CD4-positive, alpha-beta T cell (primary cell): ENCODE measurements around the gene WDR91. TPM values are rescaled to one million over a fixed set of nuclear protein-coding genes. Genes with fewer than 3 reads are reported as not detected.

ENCODE experiments used
- ATAC-seq: fragments of 200-7000 bp; cut with Tn5 transposase; one replicate; pipeline ENCODE4 v1.10.0; 2022; ENCODE audit warnings: mild to moderate bottlenecking; ENCODE audit not compliant: poor library complexity
- CTCF ChIA-PET: fragments of 350-600 bp; sonication (Branson Sonifier 250); formaldehyde crosslinking; loops from one replicate; lab custom pipeline; 2021; ENCODE audit warnings: antibody characterized with exemption, inconsistent platforms; lab: Charles Lee
- POLR2A ChIA-PET: fragments of 350-600 bp; sonication (Branson Sonifier 250); formaldehyde crosslinking; loops from one replicate; lab custom pipeline; 2021; ENCODE audit warnings: antibody characterized with exemption, inconsistent platforms; lab: Charles Lee
- DNase-seq, 14 experiments: peaks; one replicate each; pipeline ENCODE4 v3.0.0-alpha.2; 2013 to 2020; ENCODE audit warnings: mixed read lengths in 2 of 14
- H3K27ac ChIP-seq, 2 donors: one replicate each; pipeline versions ENCODE4 v1.5.1 to v1.7.0; 2013; ENCODE audit warnings: low read length in 2 of 2, low read depth in 1 of 2, mild to moderate bottlenecking in 1 of 2
- H3K27me3 ChIP-seq, 2 experiments: 1 replicate in 1 of 2; 2 replicates in 1 of 2; pipeline versions ENCODE4 v1.6.1 to v1.7.0; 2013; ENCODE audit warnings: low read length in 2 of 2, control low read depth in 1 of 2, mild to moderate bottlenecking in 1 of 2, moderate library complexity in 1 of 2; ENCODE audit not compliant: insufficient read depth in 2 of 2, control insufficient read depth in 1 of 2
- H3K36me3 ChIP-seq: one replicate; pipeline ENCODE4 v1.6.1; 2013; ENCODE audit warnings: low read length, control low read depth; ENCODE audit not compliant: insufficient read depth
- H3K4me1 ChIP-seq: one replicate; pipeline ENCODE4 v1.6.1; 2013; ENCODE audit warnings: low read length, control low read depth; ENCODE audit not compliant: insufficient read depth
- H3K4me3 ChIP-seq: one replicate; pipeline ENCODE4 v1.5.1; 2013; ENCODE audit warnings: mild to moderate bottlenecking, low read length, moderate library complexity
- H3K9me3 ChIP-seq, 2 experiments: 1 replicate in 1 of 2; 2 replicates in 1 of 2; pipeline versions ENCODE4 v1.6.1 to v1.7.0; 2013; ENCODE audit warnings: low read length in 2 of 2, mild to moderate bottlenecking in 2 of 2, control low read depth in 1 of 2, moderate library complexity in 1 of 2; ENCODE audit not compliant: control insufficient read depth in 1 of 2, insufficient read depth in 1 of 2
- H3K27ac Mint-ChIP-seq: one replicate; pipeline ENCODE4 v1.8.0; 2020; ENCODE audit warnings: mixed read lengths
- H3K27me3 Mint-ChIP-seq: one replicate; pipeline ENCODE4 v1.8.0; 2021; ENCODE audit warnings: mixed read lengths
- H3K36me3 Mint-ChIP-seq: one replicate; pipeline ENCODE4 v1.8.0; 2021; ENCODE audit warnings: low read depth, mixed read lengths
- H3K4me1 Mint-ChIP-seq: one replicate; pipeline ENCODE4 v1.8.0; 2021; ENCODE audit warnings: low read depth, mixed read lengths
- H3K4me3 Mint-ChIP-seq: one replicate; pipeline ENCODE4 v1.8.0; 2020; ENCODE audit warnings: mild to moderate bottlenecking, mixed read lengths
- H3K9me3 Mint-ChIP-seq: one replicate; pipeline ENCODE4 v1.8.0; 2020; ENCODE audit warnings: mixed read lengths
- CTCF ChIP-seq: fragments of 200-600 bp; IDR thresholded peaks from one replicate; pipeline ENCODE4 v1.8.0; 2022; ENCODE audit warnings: antibody characterized with exemption, mild to moderate bottlenecking
- intact Hi-C, 2 experiments: fragments of 100-400 bp; cut with DNase I in 1 of 2; cut with micrococcal nuclease in 1 of 2; formaldehyde crosslinking; loops; one replicate each; pipeline versions ENCODE4 v1.15.1 to v1.9.0; 2023 to 2025; cut with DNase I, micrococcal nuclease
- total RNA-seq, 174 experiments: library from RNA in 2 of 174; stranded (reverse) in 2 of 174; gene quantifications; one replicate each; pipeline ENCODE4 v1.2.3 and lab custom pipeline; 2021 to 2026

The WDR91 gene
- total RNA-seq, 2 experiments from 2014 or later, result 39.9 to 41.7 TPM

GRCh38 chr7:135169141-135169963, 42.0 kb downstream of the WDR91 start:
- no peaks in the 10 kb centered on the region for H3K9me3 Mint-ChIP-seq
- no peak for TF ChIP-seq CTCF
- DNase-seq (peak in 12 of 14 experiments; percentile 33 to 80 (median 56)), ATAC-seq (peak; percentile 31)
- H3K27me3 Mint-ChIP-seq, result no peaks in the 10 kb centered on the region
- no peaks in the 10 kb centered on the region for H3K27me3 ChIP-seq
- peaks cover 56% of the 10 kb centered on the region for H3K36me3 Mint-ChIP-seq
- CTCF ChIA-PET, result interaction anchor here (0.5 to 3.8 kb wide), 9 partner anchors 9 to 536 kb away, joined by 3 to 53 read pairs (median 5); partner anchors contain the start of genes AGBL3 and TMEM140
- H3K4me1 Mint-ChIP-seq, result peaks cover 48% of the 10 kb centered on the region
- POLR2A ChIA-PET, result interaction anchor here (0.8 to 4.2 kb wide), 12 partner anchors 9 to 523 kb away, joined by 3 to 111 read pairs (median 4); partner anchors contain the start of genes AGBL3, BPGM, TMEM140 and WDR91
- intact Hi-C loops, result loop anchor here (2.0 to 10.0 kb wide), 6 partner anchors 43 to 715 kb away; partner anchors contain the start of genes WDR91 (in 2 of the 2), AGBL3 (in 1 of the 2), AKR1B1 (in 1 of the 2) and BPGM (in 1 of the 2)
- H3K27ac ChIP-seq, result peak overlapping the region; percentile 94
- peak overlapping the region; percentile 91 for H3K4me3 Mint-ChIP-seq
- no peaks in the 10 kb centered on the region for H3K9me3 ChIP-seq
- peaks cover 47% of the 10 kb centered on the region for H3K4me1 ChIP-seq
- peak overlapping the region; percentile 82 for H3K4me3 ChIP-seq
- H3K36me3 ChIP-seq, result peaks cover 42% of the 10 kb centered on the region
- peak overlapping the region; percentile 94 for H3K27ac Mint-ChIP-seq

GRCh38 chr7:135168489-135169140, 42.7 kb downstream of the WDR91 start:
- Mint-ChIP-seq H3K4me1 (peaks cover 48% of the 10 kb centered on the region), H3K27me3 (no peaks in the 10 kb centered on the region), H3K9me3 (no peaks in the 10 kb centered on the region), H3K4me3 (peak overlapping the region; percentile 91), H3K36me3 (peaks cover 63% of the 10 kb centered on the region), H3K27ac (peak overlapping the region; percentile 94)
- Histone ChIP-seq H3K4me1 (peaks cover 47% of the 10 kb centered on the region), H3K27ac (peak overlapping the region; percentile 94), H3K9me3 (no peaks in the 10 kb centered on the region), H3K27me3 (no peaks in the 10 kb centered on the region), H3K4me3 (no peak overlapping the region), H3K36me3 (peaks cover 46% of the 10 kb centered on the region)
- no peak for DNase-seq
- no peak for ATAC-seq
- TF ChIP-seq CTCF, result no peak
- ChIA-PET CTCF (interaction anchor here (0.8 to 3.8 kb wide), 6 partner anchors 8 to 536 kb away, joined by 3 to 53 read pairs (median 11); partner anchors contain the start of genes AGBL3 and TMEM140), POLR2A (interaction anchor here (0.8 to 4.2 kb wide), 10 partner anchors 8 to 522 kb away, joined by 3 to 111 read pairs (median 6); partner anchors contain the start of genes AGBL3, BPGM, TMEM140 and WDR91)
- intact Hi-C loops, result loop anchor here (2.0 to 10.0 kb wide), 6 partner anchors 44 to 714 kb away; partner anchors contain the start of genes WDR91 (in 2 of the 2), AGBL3 (in 1 of the 2), AKR1B1 (in 1 of the 2) and BPGM (in 1 of the 2)

GRCh38 chr7:135168001-135168400, 43.3 kb downstream of the WDR91 start:
- no peaks in the 10 kb centered on the region for H3K27me3 ChIP-seq
- no peaks in the 10 kb centered on the region for H3K9me3 ChIP-seq
- CTCF ChIA-PET, result interaction anchor here (3.5 to 3.8 kb wide), 2 partner anchors 8 to 19 kb away, joined by 19 to 53 read pairs; partner anchors contain the start of gene TMEM140
- H3K36me3 ChIP-seq, result peaks cover 46% of the 10 kb centered on the region
- POLR2A ChIA-PET, result interaction anchor here (3.2 to 4.2 kb wide), 3 partner anchors 10 to 182 kb away, joined by 10 to 111 read pairs (median 55); partner anchors contain the start of genes AGBL3 and TMEM140
- H3K27ac ChIP-seq, result peak overlapping the region; percentile 18 to 49
- Mint-ChIP-seq H3K27me3 (no peaks in the 10 kb centered on the region), H3K36me3 (peaks cover 65% of the 10 kb centered on the region), H3K9me3 (peaks cover under 1% of the 10 kb centered on the region), H3K4me1 (peaks cover 48% of the 10 kb centered on the region), H3K4me3 (peak overlapping the region; percentile 91), H3K27ac (peak overlapping the region; percentile 94)
- ATAC-seq (no peak), DNase-seq (peak in 6 of 14 experiments; percentile 28 to 77 (median 50))
- H3K4me1 ChIP-seq, result peaks cover 47% of the 10 kb centered on the region
- intact Hi-C loops, result loop anchor here (2.0 to 10.0 kb wide), 6 partner anchors 44 to 713 kb away; partner anchors contain the start of genes WDR91 (in 2 of the 2), AGBL3 (in 1 of the 2), AKR1B1 (in 1 of the 2) and BPGM (in 1 of the 2)
- no peak overlapping the region for H3K4me3 ChIP-seq
- no peak for TF ChIP-seq CTCF
